Kidney (tissue), 14 donors: Measurements from ENCODE around the gene PIP5K1C. TPM values are rescaled to one million over a fixed set of nuclear protein-coding genes. Genes with fewer than 3 reads are reported as not detected.

ENCODE experiments used
- DNase-seq, 5 donors: peaks; one replicate each; pipeline ENCODE4 v3.0.0-alpha.2; 2013 to 2020
- FAIRE-seq: peaks from 2 replicates; lab custom pipeline; 2012; peaks lifted over from hg19 to GRCh38; lab: Jason Lieb, UNC
- H3K27ac ChIP-seq, 2 donors: one replicate each; pipeline ENCODE4 v1.7.0; 2013; ENCODE audit warnings: low read depth in 2 of 2, low read length in 2 of 2, inconsistent platforms in 1 of 2
- H3K27me3 ChIP-seq: one replicate; pipeline ENCODE4 v1.7.1; 2013; ENCODE audit warnings: low read length, inconsistent platforms; ENCODE audit not compliant: control insufficient read depth, insufficient read depth
- H3K36me3 ChIP-seq, 3 donors: one replicate each; pipeline versions ENCODE4 v1.7.0 to v1.7.1; 2013; ENCODE audit warnings: low read length in 3 of 3, control low read depth in 1 of 3, inconsistent platforms in 1 of 3; ENCODE audit not compliant: insufficient read depth in 3 of 3, control insufficient read depth in 2 of 3
- H3K4me1 ChIP-seq, 3 donors: one replicate each; pipeline versions ENCODE4 v1.7.0 to v1.7.1; 2013; ENCODE audit warnings: low read length in 3 of 3, inconsistent platforms in 1 of 3, low read depth in 1 of 3; ENCODE audit not compliant: control insufficient read depth in 2 of 3, insufficient read depth in 2 of 3
- H3K4me3 ChIP-seq, 3 donors: one replicate each; pipeline versions ENCODE4 v1.7.0 to v1.8.1; 2013; ENCODE audit warnings: low read length in 3 of 3, control low read depth in 1 of 3, inconsistent platforms in 1 of 3
- H3K9ac ChIP-seq, 3 donors: one replicate each; pipeline versions ENCODE4 v1.7.0 to v1.7.1; 2013; ENCODE audit warnings: low read length in 3 of 3, control low read depth in 1 of 3, inconsistent platforms in 1 of 3
- H3K9me3 ChIP-seq, 3 donors: one replicate each; pipeline versions ENCODE4 v1.7.0 to v1.7.1; 2013; ENCODE audit warnings: low read length in 3 of 3, control low read depth in 1 of 3, inconsistent platforms in 1 of 3; ENCODE audit not compliant: control insufficient read depth in 2 of 3, insufficient read depth in 1 of 3
- intact Hi-C: fragments of 100-400 bp; cut with DNase I; formaldehyde crosslinking; loops from one replicate; pipeline ENCODE4 v1.11.1; 2022
- polyA plus RNA-seq: library from polyadenylated mRNA; stranded (reverse); fragments of 350-450 nt; fragmentation: Illumina TruSeq; extraction: RNeasy Lipid Tissue Mini Kit (QIAGEN cat#74804); gene quantifications from one replicate; pipeline ENCODE4 v1.2.3, GENCODE V29; 2014; ENCODE audit warnings: low read depth, low replicate concordance; ENCODE audit not compliant: insufficient read depth
- total RNA-seq: library from RNA; stranded (reverse); fragmentation: NEBNext Ultra II Directional; extraction: Animal tissue kit (Norgen Biotek cat#: 25700); gene quantifications from one replicate; pipeline ENCODE4 v1.2.1, GENCODE V29; 2021
- TF ChIP-seq, protein P1 (sequence below): IDR thresholded peaks from 3 replicates; pipeline ENCODE4 v1.5.1; 2012; ENCODE audit warnings: mild to moderate bottlenecking, moderate library complexity, borderline replicate concordance; ENCODE audit not compliant: insufficient read depth; ENCODE audit errors: extremely low read depth
- donor health status: control.
- donor health status: control.
- donor health status: control.
- donor health status: control.
- donor health status: control.
- donor health status: DM: yes; HTN: yes; CAD: no.
- donor health status: Normal renal cell carcinoma (clear cell type).

Gene PIP5K1C
- total and polyA plus RNA-seq, 2 donors from 2014 or later: 11.2 to 35.6 TPM

DNA sequence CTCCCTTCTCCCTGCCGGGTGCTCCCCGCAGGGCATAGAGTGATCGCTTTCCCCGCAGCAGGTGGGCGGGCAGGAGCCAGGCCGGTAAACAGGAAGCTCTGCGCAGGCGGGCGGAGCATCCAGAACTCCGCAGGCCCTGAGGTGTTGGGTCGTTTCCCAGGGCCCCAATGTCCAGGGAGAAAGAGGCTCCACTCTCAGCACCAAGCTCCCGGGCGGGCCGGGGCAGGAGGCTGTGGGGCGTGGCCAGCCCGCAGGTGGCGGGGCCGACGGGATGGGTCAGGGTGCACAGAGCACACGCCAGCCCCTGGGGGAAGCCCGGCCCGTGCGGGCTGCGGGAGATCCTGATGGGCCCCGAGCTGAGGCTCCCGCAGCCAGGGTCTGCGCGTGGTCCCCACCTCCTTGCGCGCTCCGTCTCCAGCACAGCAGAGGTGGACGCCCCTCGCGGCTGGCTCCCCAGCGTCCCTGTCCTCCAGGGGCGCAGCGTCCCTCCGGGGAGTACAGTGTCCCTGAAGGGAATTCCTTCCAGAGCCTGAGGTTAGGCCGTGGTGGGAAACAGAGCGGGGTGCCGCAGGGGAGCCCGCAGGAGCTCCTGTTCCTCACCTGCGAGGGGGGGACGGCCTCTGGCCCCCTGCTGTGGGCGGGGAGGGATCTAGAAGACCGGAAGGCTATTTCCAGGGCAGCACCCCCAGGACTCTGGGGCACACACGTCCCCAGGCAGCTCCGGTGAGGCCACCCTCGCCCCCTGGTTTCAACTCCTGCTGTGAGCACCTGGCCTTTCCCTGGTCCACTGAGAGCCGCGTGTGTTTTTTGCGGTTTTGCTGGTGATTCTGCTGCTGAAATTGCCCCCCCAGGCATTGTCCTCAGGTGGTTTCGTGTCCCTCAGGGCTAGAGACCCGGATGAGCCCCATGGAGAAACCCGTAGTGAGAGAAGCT lies 12.2 kb downstream of the PIP5K1C start:
- intact Hi-C loops: no loop called here
- DNase-seq (peak in 3 of 5 donors; percentile 31 to 70 (median 43)), FAIRE-seq (no peak)
- H3K9me3 ChIP-seq: no peaks in the 10 kb centered on the region
- H3K27me3 ChIP-seq: no peaks in the 10 kb centered on the region
- no peaks in the 10 kb centered on the region for H3K36me3 ChIP-seq
- H3K4me1 ChIP-seq: peaks cover 0 to 16% (median 0%) of the 10 kb centered on the region in 3 donors
- no peak overlapping the region for H3K27ac ChIP-seq
- H3K4me3 ChIP-seq: no peak overlapping the region
- H3K9ac ChIP-seq: no peak overlapping the region
- TF ChIP-seq, protein P1, sequence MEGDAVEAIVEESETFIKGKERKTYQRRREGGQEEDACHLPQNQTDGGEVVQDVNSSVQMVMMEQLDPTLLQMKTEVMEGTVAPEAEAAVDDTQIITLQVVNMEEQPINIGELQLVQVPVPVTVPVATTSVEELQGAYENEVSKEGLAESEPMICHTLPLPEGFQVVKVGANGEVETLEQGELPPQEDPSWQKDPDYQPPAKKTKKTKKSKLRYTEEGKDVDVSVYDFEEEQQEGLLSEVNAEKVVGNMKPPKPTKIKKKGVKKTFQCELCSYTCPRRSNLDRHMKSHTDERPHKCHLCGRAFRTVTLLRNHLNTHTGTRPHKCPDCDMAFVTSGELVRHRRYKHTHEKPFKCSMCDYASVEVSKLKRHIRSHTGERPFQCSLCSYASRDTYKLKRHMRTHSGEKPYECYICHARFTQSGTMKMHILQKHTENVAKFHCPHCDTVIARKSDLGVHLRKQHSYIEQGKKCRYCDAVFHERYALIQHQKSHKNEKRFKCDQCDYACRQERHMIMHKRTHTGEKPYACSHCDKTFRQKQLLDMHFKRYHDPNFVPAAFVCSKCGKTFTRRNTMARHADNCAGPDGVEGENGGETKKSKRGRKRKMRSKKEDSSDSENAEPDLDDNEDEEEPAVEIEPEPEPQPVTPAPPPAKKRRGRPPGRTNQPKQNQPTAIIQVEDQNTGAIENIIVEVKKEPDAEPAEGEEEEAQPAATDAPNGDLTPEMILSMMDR: no peak

DNA sequence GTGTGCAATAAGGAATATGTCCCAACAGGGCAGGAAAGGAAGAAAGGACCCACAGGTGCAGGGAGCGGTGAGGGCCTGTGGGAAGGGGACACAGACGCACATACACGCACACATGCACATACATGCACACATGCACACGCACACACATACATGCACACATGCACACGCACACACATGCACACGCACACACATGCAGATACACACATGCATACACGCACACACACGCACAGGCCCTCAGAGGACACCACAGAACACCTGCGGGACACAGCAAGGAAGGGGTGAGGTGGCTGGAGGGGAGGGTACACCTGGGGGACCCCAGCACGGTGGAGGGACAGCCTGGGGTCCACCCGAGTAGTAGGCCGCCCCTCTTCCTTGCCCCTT lies 12.9 kb downstream of the PIP5K1C start:
- Histone ChIP-seq H3K27me3 (no peaks in the 10 kb centered on the region), H3K4me3 (no peak overlapping the region), H3K9me3 (no peaks in the 10 kb centered on the region), H3K27ac (no peak overlapping the region), H3K36me3 (no peaks in the 10 kb centered on the region), H3K4me1 (peaks cover 0 to 16% (median 0%) of the 10 kb centered on the region in 3 donors), H3K9ac (no peak overlapping the region)
- intact Hi-C loops: no loop called here
- TF ChIP-seq, protein P1: no peak
- DNase-seq (no peak), FAIRE-seq (no peak)

DNA sequence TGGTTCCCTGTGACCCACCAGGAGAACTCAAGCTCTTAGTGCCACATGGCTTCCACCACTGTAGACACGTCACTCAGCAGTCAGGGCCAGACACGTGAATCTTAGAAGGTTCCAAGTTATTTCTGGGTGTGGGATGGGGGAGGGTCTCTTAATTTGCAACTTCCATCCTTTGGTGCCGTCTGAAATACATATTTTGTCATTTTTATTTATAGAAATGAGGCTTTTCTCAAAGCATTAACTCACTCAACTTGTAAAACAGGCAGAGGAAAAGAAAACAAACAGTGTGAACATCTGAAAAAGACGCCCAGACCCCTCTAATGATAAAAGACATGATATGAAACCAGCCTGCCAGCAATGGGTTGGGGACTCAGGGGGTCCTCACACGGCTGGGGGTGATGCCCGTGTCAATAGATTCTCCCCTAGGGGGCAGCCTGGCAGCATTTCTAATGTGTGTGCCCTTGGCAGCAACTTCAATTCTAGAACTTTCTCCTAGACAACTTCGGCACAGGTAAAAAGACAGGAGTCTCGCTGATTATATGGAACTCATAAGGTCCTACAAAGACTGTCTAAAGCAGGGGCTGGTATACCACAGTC lies 15.4 kb downstream of the PIP5K1C start:
- intact Hi-C loops: no loop called here
- Histone ChIP-seq H3K9ac (no peak overlapping the region), H3K4me1 (peaks cover 0 to 16% (median 0%) of the 10 kb centered on the region in 3 donors)

More for the DNA sequence above, 15.4 kb downstream of the PIP5K1C start:
- TF ChIP-seq, protein P1: no peak
- no peaks in the 10 kb centered on the region for H3K27me3 ChIP-seq
- FAIRE-seq: no peak
- H3K36me3 ChIP-seq: no peaks in the 10 kb centered on the region
- H3K27ac ChIP-seq: no peak overlapping the region
- H3K4me3 ChIP-seq: no peak overlapping the region
- no peak for DNase-seq
- H3K9me3 ChIP-seq: no peaks in the 10 kb centered on the region
